HG03432 (cell line): ENCODE data around the gene ZBTB47.

Experiments
- ATAC-seq: cut with Tn5 transposase; IDR thresholded peaks from one replicate; pipeline ENCODE4 v1.9.1; 2021; ENCODE audit warnings: mild to moderate bottlenecking, moderate library complexity; ENCODE audit not compliant: unreplicated experiment

The ZBTB47 gene

DNA sequence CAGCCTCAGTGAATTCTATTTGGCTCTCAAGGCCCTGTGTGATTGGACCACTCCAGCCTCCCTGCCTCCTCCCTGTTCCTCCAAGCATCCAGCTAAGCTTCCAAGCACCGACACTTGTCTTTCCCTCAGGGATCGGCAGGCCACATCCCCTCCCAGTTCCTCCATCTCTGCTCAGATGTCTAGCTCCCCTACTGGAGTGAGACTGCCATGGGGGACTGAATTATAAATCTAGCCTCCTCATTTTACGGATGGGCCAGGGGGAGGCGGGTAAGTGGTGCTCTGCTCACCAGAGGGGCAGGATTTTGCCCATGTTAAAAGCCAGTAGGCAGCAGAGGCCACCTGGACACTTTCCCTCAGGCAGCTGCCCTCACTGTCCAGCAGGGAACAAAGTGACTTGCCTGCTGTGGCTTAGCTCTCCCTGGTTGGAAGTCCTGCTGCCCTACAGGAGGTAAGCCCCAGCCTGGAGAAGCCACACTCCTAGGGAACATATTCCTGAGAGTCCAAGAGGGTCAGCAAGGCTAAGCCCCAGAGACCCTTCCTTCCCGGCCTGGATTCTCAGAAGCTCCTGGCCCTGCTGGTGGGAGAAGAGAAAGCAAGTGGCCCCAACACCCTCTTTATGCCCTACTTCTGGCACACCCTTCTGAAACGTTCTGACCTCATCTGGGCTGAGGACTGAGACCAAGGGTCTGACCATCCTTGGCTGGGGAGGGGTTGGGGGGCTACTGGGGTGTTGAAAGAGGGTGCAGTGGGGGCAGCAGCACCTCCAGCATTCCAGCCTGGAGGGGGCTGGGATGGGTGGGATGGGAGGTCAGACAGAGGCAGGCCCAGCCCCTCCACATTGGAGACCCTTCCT lies 58.2 kb downstream of the ZBTB47 start:
- no peak for ATAC-seq

DNA sequence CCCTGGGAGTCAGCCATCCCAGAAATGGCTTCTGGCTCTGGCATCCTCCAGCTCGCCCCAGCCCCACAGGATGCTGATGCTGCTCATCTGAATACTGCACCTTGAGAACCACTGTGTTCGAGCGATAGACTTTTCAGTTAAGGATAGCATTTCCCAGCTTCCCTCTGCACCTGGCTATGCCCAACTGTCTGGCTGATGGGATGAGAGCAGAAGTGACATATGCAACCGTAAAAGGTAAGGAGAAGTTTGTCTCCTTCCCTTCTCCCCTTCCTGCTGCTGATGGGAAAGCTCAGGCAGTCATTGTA lies 58.8 kb downstream of the ZBTB47 start:
- ATAC-seq, result no peak

DNA sequence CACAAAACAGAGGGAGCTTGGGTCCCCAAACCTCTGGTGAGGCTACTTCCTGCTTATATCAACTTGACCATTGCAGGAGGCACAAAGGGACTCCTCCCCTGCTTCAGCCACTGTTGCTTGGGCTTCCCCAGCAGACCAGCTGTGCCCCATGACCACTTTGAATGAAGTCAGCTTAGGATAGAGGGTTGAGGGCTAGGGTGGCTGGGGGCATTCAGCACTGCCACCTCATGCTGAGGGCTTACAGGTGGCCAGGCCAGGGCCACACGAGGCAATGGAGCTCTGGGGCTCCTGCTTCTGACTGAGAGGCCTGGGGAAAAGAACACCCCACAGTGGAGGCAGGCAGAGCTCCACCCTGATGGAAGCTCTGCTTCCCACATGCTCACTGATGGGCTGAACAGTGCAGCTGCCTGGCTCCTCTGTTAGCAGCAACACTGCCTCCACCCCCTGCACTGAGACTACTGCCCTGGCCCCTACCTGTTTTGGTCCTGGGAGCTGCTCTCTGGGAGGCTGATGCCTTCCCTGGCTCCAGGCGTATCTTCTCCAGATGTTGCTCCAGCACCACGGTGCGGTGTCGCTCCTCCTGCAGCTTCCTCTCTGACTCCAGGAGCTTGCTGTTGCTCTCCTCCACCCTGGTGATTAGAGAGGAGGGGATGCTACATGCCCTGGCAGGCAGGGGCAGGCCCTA lies 59.3 kb downstream of the ZBTB47 start:
- no peak for ATAC-seq

DNA sequence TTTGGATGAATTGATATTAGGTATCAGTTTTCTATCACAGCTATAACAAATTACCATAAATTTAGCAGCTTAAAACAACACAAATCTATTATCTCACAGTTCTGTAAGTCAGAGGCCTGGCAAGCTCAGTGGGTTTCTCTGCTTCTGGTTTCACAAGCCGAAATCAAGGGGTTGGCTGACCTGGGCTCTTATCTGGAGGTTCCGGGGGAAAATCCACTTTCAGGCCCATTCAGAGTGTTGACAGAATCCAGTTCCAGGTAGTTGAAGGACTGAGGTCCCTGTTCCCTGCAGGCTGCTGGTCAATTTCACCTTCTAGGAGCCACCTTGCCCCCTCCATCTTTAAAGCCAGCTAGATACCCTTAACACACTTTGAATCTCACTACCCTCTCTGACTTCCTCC lies 60.2 kb downstream of the ZBTB47 start:
- no peak for ATAC-seq

DNA sequence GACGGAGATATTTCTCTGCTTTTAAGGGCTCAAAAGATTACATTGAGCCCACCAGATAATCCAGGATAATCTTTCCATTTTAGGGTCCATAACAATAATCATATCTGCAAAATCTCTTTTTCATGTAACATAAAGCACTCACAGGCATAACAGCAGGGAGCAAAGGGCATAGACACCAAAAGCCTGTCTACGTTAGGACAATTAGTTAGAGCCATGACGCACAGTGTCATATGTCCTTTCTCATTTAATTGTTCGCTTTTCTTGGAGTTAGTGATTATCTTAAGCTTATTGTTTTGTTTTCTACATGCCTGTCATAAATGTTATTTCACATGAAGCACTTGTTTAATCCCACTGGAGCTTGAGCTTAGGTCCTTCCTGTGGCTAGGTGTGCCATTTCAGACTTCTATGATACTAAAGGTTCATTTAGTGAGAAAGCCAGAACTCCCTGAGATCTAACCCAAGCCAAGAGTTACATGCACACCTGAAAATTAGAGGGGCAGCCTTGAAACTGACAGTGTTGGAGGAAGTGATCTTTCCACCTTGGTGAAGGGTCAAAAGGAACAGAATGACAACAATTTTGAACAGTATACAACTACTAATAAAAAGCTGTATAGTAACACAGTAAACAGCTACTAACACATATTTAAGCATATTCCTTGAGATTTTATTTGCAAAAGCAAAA lies 60.8 kb downstream of the ZBTB47 start:
- no peak for ATAC-seq
